Stimulated activated CD4-positive, alpha-beta T cell treated with anti-CD3 and anti-CD28 coated beads, TNF-alpha, amount 100 ng/mL, for 48 hours (primary cell): Measurements from ENCODE around the gene LYRM7.
"Not testable (repeated sequence)": the region's sequence is repeated elsewhere in the genome, so short reads cannot be mapped to it uniquely, and the experiment has no call there.

ENCODE experiments used
- DNase-seq, 3 donors: peaks; one replicate each; pipeline ENCODE4 v3.0.0-alpha.2; 2020; ENCODE audit warnings: low read depth in 3 of 3

LYRM7 gene

GRCh38 chr5:131221008-131221703 lies 50.4 kb downstream of the LYRM7 start:
- DNase-seq = no peak

GRCh38 chr5:131221888-131222287 lies 51.1 kb downstream of the LYRM7 start:
- no peak for DNase-seq

- no peak for DNase-seq
Observed at GRCh38 chr5:131222731-131223130, 52.0 kb downstream of the LYRM7 start.

- no peak for DNase-seq
Observed at GRCh38 chr5:131223751-131224386, 53.1 kb downstream of the LYRM7 start.

GRCh38 chr5:131224387-131225201 lies 53.9 kb downstream of the LYRM7 start:
- no peak for DNase-seq

GRCh38 chr5:131225282-131225974 lies 54.7 kb downstream of the LYRM7 start:
- no peak for DNase-seq

GRCh38 chr5:131226899-131227298 lies 56.2 kb downstream of the LYRM7 start:
- DNase-seq = no peak

- no peak for DNase-seq
Observed at GRCh38 chr5:131228646-131229045, 57.9 kb downstream of the LYRM7 start.

GRCh38 chr5:131229623-131230022 lies 58.9 kb downstream of the LYRM7 start:
- no peak for DNase-seq

GRCh38 chr5:131230406-131230805 lies 59.7 kb downstream of the LYRM7 start:
- no peak for DNase-seq

- DNase-seq = no peak
Observed at GRCh38 chr5:131239686-131240085, 68.9 kb downstream of the LYRM7 start.

GRCh38 chr5:131242728-131243255 lies 72.0 kb downstream of the LYRM7 start:
- no peak for DNase-seq

- DNase-seq = no peak
Observed at GRCh38 chr5:131245312-131245711, 74.6 kb downstream of the LYRM7 start.

GRCh38 chr5:131245948-131246347 lies 75.2 kb downstream of the LYRM7 start:
- DNase-seq = no peak

- DNase-seq = no peak
Observed at GRCh38 chr5:131246504-131246903, 75.8 kb downstream of the LYRM7 start.

GRCh38 chr5:131250751-131251475 lies 80.2 kb downstream of the LYRM7 start:
- DNase-seq = no peak

GRCh38 chr5:131252824-131253171 lies 82.1 kb downstream of the LYRM7 start:
- DNase-seq = peak in 1 of 3 donors; percentile 69

- not testable (repeated sequence) for DNase-seq
Observed at GRCh38 chr5:131254025-131254424, 83.3 kb downstream of the LYRM7 start.

- DNase-seq = no peak
Observed at GRCh38 chr5:131254741-131255140, 84.0 kb downstream of the LYRM7 start.
